ENCODE results near the gene EFNA1. TPM values are rescaled to one million over a fixed set of nuclear protein-coding genes. Genes with fewer than 3 reads are reported as not detected.

EFNA1 gene
- total RNA-seq, 1 experiment from 2014 or later: 49.9 TPM

DNA sequence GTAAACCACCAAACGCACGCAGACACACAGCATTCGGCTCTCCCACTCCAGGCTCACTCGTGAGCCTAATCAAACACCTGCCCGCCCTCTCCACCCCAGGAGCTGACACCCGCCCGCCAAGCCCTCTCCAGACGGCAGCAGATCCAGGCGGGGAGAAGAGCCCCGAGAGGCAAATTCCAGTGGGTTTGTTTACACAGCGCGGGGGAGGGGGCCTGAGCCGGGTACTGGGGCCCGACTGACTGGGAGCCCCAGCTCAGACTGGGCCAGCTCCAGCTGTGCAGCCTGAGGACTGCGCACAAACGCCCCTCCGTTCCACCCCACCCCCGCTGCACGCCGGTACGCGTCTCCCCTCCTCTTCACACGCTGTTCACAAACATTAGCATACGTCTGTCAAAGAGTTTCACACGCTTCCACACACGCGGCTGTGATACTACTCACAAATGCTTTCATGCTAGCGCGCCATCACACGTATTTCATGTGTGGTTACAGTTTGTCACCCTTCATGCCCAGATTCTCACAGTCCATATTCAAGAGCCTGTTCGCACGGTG, 1.0 kb upstream of the EFNA1 start:
- Histone ChIP-seq H3K27ac (ENCODE audit: low read length) (peak overlapping the region; percentile 99), H3K9me3 (ENCODE audit: low read length) (no peaks in the 10 kb centered on the region), H3K79me2 (ENCODE audit: low read length) (peaks cover 32% of the 10 kb centered on the region), H3K9ac (ENCODE audit: low read length) (peak overlapping the region; percentile 95), H3F3A (ENCODE audit: low read length, unreplicated experiment) (no peaks in the 10 kb centered on the region), H3K4me1 (ENCODE audit: insufficient read depth, low read length) (peaks cover 66% of the 10 kb centered on the region), H3K4me3 (ENCODE audit: low read length) (peak overlapping the region; percentile 85), H3K36me3 (ENCODE audit: low read depth, low read length) (peaks cover 6% of the 10 kb centered on the region; the same call in 1 of the 2 replicates), H3K27me3 (ENCODE audit: low read length) (no peaks in the 10 kb centered on the region), H2AFZ (ENCODE audit: low read length) (peak overlapping the region; percentile 65), H3K9me2 (replicated peaks; ENCODE audit: low read length) (no peaks in the 10 kb centered on the region), H4K20me1 (ENCODE audit: low read length) (0 out of 2 replicates have a peak, but pooled peaks cover 6% of the 10 kb centered on the region), H3K4me2 (ENCODE audit: low read length) (peak overlapping the region; percentile 97)
- no peak for TF ChIP-seq EZH2phosphoT487 (IDR thresholded peaks at IDR 0.05; ENCODE audit: borderline replicate concordance, low read length)
- TF ChIP-seq, protein P1, sequence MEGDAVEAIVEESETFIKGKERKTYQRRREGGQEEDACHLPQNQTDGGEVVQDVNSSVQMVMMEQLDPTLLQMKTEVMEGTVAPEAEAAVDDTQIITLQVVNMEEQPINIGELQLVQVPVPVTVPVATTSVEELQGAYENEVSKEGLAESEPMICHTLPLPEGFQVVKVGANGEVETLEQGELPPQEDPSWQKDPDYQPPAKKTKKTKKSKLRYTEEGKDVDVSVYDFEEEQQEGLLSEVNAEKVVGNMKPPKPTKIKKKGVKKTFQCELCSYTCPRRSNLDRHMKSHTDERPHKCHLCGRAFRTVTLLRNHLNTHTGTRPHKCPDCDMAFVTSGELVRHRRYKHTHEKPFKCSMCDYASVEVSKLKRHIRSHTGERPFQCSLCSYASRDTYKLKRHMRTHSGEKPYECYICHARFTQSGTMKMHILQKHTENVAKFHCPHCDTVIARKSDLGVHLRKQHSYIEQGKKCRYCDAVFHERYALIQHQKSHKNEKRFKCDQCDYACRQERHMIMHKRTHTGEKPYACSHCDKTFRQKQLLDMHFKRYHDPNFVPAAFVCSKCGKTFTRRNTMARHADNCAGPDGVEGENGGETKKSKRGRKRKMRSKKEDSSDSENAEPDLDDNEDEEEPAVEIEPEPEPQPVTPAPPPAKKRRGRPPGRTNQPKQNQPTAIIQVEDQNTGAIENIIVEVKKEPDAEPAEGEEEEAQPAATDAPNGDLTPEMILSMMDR (conservative IDR thresholded peaks at IDR 0.05; ENCODE audit: low read depth, low read length): peak; percentile 32; the same call in 1 of the 2 replicates
- no peak for TF ChIP-seq EZH2 (IDR thresholded peaks at IDR 0.05; ENCODE audit: low read length, unreplicated experiment)
- DNase-seq (no peak), ATAC-seq (peak; percentile 3)
- ChIA-PET POLR2A (ENCODE audit: unreplicated experiment) (no interaction called here), CTCF (interaction anchor here (0.6 kb wide), 1 partner anchor 13 kb away, joined by 8 read pairs; no protein-coding TSS in a partner anchor)
- intact Hi-C loops (cut with micrococcal nuclease): loop anchor here (1.0 kb wide), 1 partner anchor 9 kb away; the partner anchor contains the start of gene SLC50A1
- BruUV-seq (replicated peaks): TSS peak; percentile 18

DNA sequence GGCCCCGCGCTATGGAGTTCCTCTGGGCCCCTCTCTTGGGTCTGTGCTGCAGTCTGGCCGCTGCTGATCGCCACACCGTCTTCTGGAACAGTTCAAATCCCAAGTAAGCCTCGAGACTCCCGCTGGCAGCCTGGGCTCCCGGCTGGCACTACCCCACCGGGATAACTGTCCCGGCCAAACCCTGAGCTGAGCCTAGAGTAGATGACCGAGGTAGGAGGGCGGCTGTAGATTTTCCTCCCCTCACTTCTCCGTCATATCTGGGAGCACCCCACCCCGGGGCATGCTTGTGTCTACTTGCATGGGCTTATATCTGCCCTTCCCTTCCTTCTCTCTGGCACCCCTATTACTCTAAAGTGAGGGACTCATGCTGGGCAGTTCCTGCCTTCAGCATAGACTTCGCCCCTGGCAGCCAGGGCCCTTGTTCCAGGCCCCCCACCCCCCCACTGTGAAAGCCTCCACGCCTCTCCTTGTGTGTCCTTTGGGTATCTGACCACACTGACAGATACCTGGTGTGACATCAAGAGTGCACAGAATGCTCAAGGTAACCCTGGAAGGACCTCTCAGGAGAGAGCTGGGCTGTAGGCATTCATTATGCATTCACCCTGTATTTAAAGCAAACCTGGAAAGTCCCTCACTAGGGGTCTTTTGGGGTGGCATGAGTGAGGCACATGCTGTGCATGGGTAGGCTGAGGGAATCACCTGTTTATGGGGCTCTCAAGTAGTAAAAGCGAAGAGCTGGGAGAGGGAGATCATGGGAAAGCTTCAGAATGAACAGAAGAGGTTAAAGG, 485 bp downstream of the EFNA1 start:
- H3F3A ChIP-seq (ENCODE audit: low read length, unreplicated experiment): no peaks in the 10 kb centered on the region
- 0 out of 2 replicates have a peak, but pooled peaks cover 6% of the 10 kb centered on the region for H4K20me1 ChIP-seq (ENCODE audit: low read length)
- H3K27me3 ChIP-seq (ENCODE audit: low read length): no peaks in the 10 kb centered on the region
- DNase-seq (peak; percentile 12), ATAC-seq (no peak; the same call in 1 of the 2 replicates)
- no peaks in the 10 kb centered on the region for H3K9me3 ChIP-seq (ENCODE audit: low read length)
- peaks cover 35% of the 10 kb centered on the region for H3K79me2 ChIP-seq (ENCODE audit: low read length)
- H3K4me1 ChIP-seq (ENCODE audit: insufficient read depth, low read length): peaks cover 68% of the 10 kb centered on the region
- peak overlapping the region; percentile 97 for H3K4me2 ChIP-seq (ENCODE audit: low read length)
- H2AFZ ChIP-seq (ENCODE audit: low read length): no peak overlapping the region
- ChIA-PET CTCF (interaction anchor here (0.7 to 2.8 kb wide), 3 partner anchors 36 to 43 kb away, joined by 3 to 14 read pairs (median 5); no protein-coding TSS in a partner anchor), POLR2A (ENCODE audit: unreplicated experiment) (no interaction called here)
- peak overlapping the region; percentile 85 for H3K4me3 ChIP-seq (ENCODE audit: low read length)
- TSS peak; percentile 70 for BruUV-seq (replicated peaks)
- no peak for TF ChIP-seq EZH2phosphoT487 (IDR thresholded peaks at IDR 0.05; ENCODE audit: borderline replicate concordance, low read length)
- no peak for TF ChIP-seq EZH2 (IDR thresholded peaks at IDR 0.05; ENCODE audit: low read length, unreplicated experiment)
- TF ChIP-seq, protein P1 (conservative IDR thresholded peaks at IDR 0.05; ENCODE audit: low read depth, low read length): no peak
- H3K9ac ChIP-seq (ENCODE audit: low read length): peak overlapping the region; percentile 95
- peaks cover 12% of the 10 kb centered on the region for H3K36me3 ChIP-seq (ENCODE audit: low read depth, low read length)
- no peaks in the 10 kb centered on the region for H3K9me2 ChIP-seq (replicated peaks; ENCODE audit: low read length)
- H3K27ac ChIP-seq (ENCODE audit: low read length): peak overlapping the region; percentile 99
- intact Hi-C loops (cut with micrococcal nuclease): loop anchor here (1.0 kb wide), 1 partner anchor 7 kb away; the partner anchor contains the start of gene SLC50A1

All from PC-3 (cell line).